ENCODE results near the gene BMPR1A. TPM values are rescaled to one million over a fixed set of nuclear protein-coding genes. Genes with fewer than 3 reads are reported as not detected.

Gene BMPR1A
- total RNA-seq, 1 donor from 2014 or later = 9.7 TPM

- intact Hi-C loops (cut with micrococcal nuclease) = no loop called here
- no peak overlapping the region for H3K4me3 Mint-ChIP-seq
- H3K4me1 Mint-ChIP-seq (ENCODE audit: low read depth) = peaks cover 13% of the 10 kb centered on the region
- H3K27me3 Mint-ChIP-seq (ENCODE audit: insufficient read depth) = no peaks in the 10 kb centered on the region
- H3K9me3 Mint-ChIP-seq = no peaks in the 10 kb centered on the region
- H3K36me3 Mint-ChIP-seq (ENCODE audit: low read depth) = no peaks in the 10 kb centered on the region
- no peak overlapping the region for H3K27ac Mint-ChIP-seq
- no peak for DNase-seq (ENCODE audit: low spot score)
These were observed 45.6 kb downstream of the BMPR1A start for GRCh38 chr10:86801995-86802394.

GRCh38 chr10:86802473-86803108 lies 46.2 kb downstream of the BMPR1A start:
- DNase-seq (ENCODE audit: low spot score) = no peak
- Mint-ChIP-seq H3K9me3 (no peaks in the 10 kb centered on the region), H3K4me1 (ENCODE audit: low read depth) (peaks cover 13% of the 10 kb centered on the region), H3K27ac (no peak overlapping the region), H3K36me3 (ENCODE audit: low read depth) (no peaks in the 10 kb centered on the region), H3K4me3 (no peak overlapping the region), H3K27me3 (ENCODE audit: insufficient read depth) (no peaks in the 10 kb centered on the region)
- intact Hi-C loops (cut with micrococcal nuclease) = no loop called here

GRCh38 chr10:86803156-86803555 lies 46.7 kb downstream of the BMPR1A start:
- Mint-ChIP-seq H3K27ac (no peak overlapping the region), H3K27me3 (ENCODE audit: insufficient read depth) (no peaks in the 10 kb centered on the region), H3K4me1 (ENCODE audit: low read depth) (peaks cover 13% of the 10 kb centered on the region), H3K4me3 (no peak overlapping the region), H3K36me3 (ENCODE audit: low read depth) (no peaks in the 10 kb centered on the region), H3K9me3 (no peaks in the 10 kb centered on the region)
- no peak for DNase-seq (ENCODE audit: low spot score)
- intact Hi-C loops (cut with micrococcal nuclease) = no loop called here

GRCh38 chr10:86804805-86805204 lies 48.4 kb downstream of the BMPR1A start:
- Mint-ChIP-seq H3K9me3 (no peaks in the 10 kb centered on the region), H3K36me3 (ENCODE audit: low read depth) (no peaks in the 10 kb centered on the region), H3K4me3 (no peak overlapping the region), H3K4me1 (ENCODE audit: low read depth) (no peaks in the 10 kb centered on the region), H3K27me3 (ENCODE audit: insufficient read depth) (no peaks in the 10 kb centered on the region), H3K27ac (no peak overlapping the region)
- intact Hi-C loops (cut with micrococcal nuclease) = no loop called here
- no peak for DNase-seq (ENCODE audit: low spot score)

GRCh38 chr10:86813101-86813500 lies 56.7 kb downstream of the BMPR1A start:
- no peak overlapping the region for H3K4me3 Mint-ChIP-seq
- intact Hi-C loops (cut with micrococcal nuclease) = no loop called here
- H3K9me3 Mint-ChIP-seq = no peaks in the 10 kb centered on the region
- no peaks in the 10 kb centered on the region for H3K27me3 Mint-ChIP-seq (ENCODE audit: insufficient read depth)
- no peaks in the 10 kb centered on the region for H3K36me3 Mint-ChIP-seq (ENCODE audit: low read depth)
- DNase-seq (ENCODE audit: low spot score) = no peak
- no peak overlapping the region for H3K27ac Mint-ChIP-seq
- no peaks in the 10 kb centered on the region for H3K4me1 Mint-ChIP-seq (ENCODE audit: low read depth)

GRCh38 chr10:86813982-86814381 lies 57.6 kb downstream of the BMPR1A start:
- H3K4me3 Mint-ChIP-seq = no peak overlapping the region
- no peaks in the 10 kb centered on the region for H3K4me1 Mint-ChIP-seq (ENCODE audit: low read depth)
- intact Hi-C loops (cut with micrococcal nuclease) = no loop called here
- no peak for DNase-seq (ENCODE audit: low spot score)
- no peaks in the 10 kb centered on the region for H3K36me3 Mint-ChIP-seq (ENCODE audit: low read depth)
- no peaks in the 10 kb centered on the region for H3K27me3 Mint-ChIP-seq (ENCODE audit: insufficient read depth)
- no peaks in the 10 kb centered on the region for H3K9me3 Mint-ChIP-seq
- H3K27ac Mint-ChIP-seq = no peak overlapping the region

- Mint-ChIP-seq H3K27me3 (ENCODE audit: insufficient read depth) (no peaks in the 10 kb centered on the region), H3K4me3 (no peak overlapping the region), H3K4me1 (ENCODE audit: low read depth) (no peaks in the 10 kb centered on the region), H3K36me3 (ENCODE audit: low read depth) (no peaks in the 10 kb centered on the region), H3K9me3 (no peaks in the 10 kb centered on the region), H3K27ac (no peak overlapping the region)
- intact Hi-C loops (cut with micrococcal nuclease) = no loop called here
- no peak for DNase-seq (ENCODE audit: low spot score)
These were observed 58.7 kb downstream of the BMPR1A start for GRCh38 chr10:86815035-86815617.

GRCh38 chr10:86815640-86816039 lies 59.2 kb downstream of the BMPR1A start:
- Mint-ChIP-seq H3K27me3 (ENCODE audit: insufficient read depth) (no peaks in the 10 kb centered on the region), H3K27ac (no peak overlapping the region), H3K36me3 (ENCODE audit: low read depth) (no peaks in the 10 kb centered on the region), H3K9me3 (no peaks in the 10 kb centered on the region), H3K4me1 (ENCODE audit: low read depth) (no peaks in the 10 kb centered on the region), H3K4me3 (no peak overlapping the region)
- intact Hi-C loops (cut with micrococcal nuclease) = no loop called here
- DNase-seq (ENCODE audit: low spot score) = no peak

- Mint-ChIP-seq H3K27me3 (ENCODE audit: insufficient read depth) (no peaks in the 10 kb centered on the region), H3K4me3 (no peak overlapping the region)
- DNase-seq (ENCODE audit: low spot score) = no peak
These were observed 60.8 kb downstream of the BMPR1A start for GRCh38 chr10:86817246-86817645.

GRCh38 chr10:86819567-86819966 lies 63.1 kb downstream of the BMPR1A start:
- DNase-seq (ENCODE audit: low spot score) = no peak
- no peaks in the 10 kb centered on the region for H3K36me3 Mint-ChIP-seq (ENCODE audit: low read depth)
- no peaks in the 10 kb centered on the region for H3K9me3 Mint-ChIP-seq
- H3K4me3 Mint-ChIP-seq = no peak overlapping the region
- H3K27me3 Mint-ChIP-seq (ENCODE audit: insufficient read depth) = peaks cover 4% of the 10 kb centered on the region
- intact Hi-C loops (cut with micrococcal nuclease) = no loop called here
- H3K4me1 Mint-ChIP-seq (ENCODE audit: low read depth) = no peaks in the 10 kb centered on the region
- H3K27ac Mint-ChIP-seq = no peak overlapping the region

More at GRCh38 chr10:86817246-86817645, 60.8 kb downstream of the BMPR1A start:
- Mint-ChIP-seq H3K27ac (no peak overlapping the region), H3K9me3 (no peaks in the 10 kb centered on the region), H3K4me1 (ENCODE audit: low read depth) (no peaks in the 10 kb centered on the region), H3K36me3 (ENCODE audit: low read depth) (no peaks in the 10 kb centered on the region)
- intact Hi-C loops (cut with micrococcal nuclease) = no loop called here

- Mint-ChIP-seq H3K9me3 (no peaks in the 10 kb centered on the region), H3K27ac (no peak overlapping the region), H3K4me3 (no peak overlapping the region), H3K36me3 (ENCODE audit: low read depth) (no peaks in the 10 kb centered on the region), H3K4me1 (ENCODE audit: low read depth) (no peaks in the 10 kb centered on the region), H3K27me3 (ENCODE audit: insufficient read depth) (peaks cover 4% of the 10 kb centered on the region)
- DNase-seq (ENCODE audit: low spot score) = no peak
- intact Hi-C loops (cut with micrococcal nuclease) = no loop called here
These were observed 64.1 kb downstream of the BMPR1A start for GRCh38 chr10:86820509-86820908.

GRCh38 chr10:86821388-86821999 lies 65.1 kb downstream of the BMPR1A start:
- Mint-ChIP-seq H3K27ac (no peak overlapping the region), H3K4me1 (ENCODE audit: low read depth) (no peaks in the 10 kb centered on the region), H3K4me3 (no peak overlapping the region), H3K36me3 (ENCODE audit: low read depth) (no peaks in the 10 kb centered on the region), H3K9me3 (no peaks in the 10 kb centered on the region), H3K27me3 (ENCODE audit: insufficient read depth) (peaks cover 7% of the 10 kb centered on the region)
- intact Hi-C loops (cut with micrococcal nuclease) = no loop called here
- DNase-seq (ENCODE audit: low spot score) = no peak

GRCh38 chr10:86823565-86823964 lies 67.1 kb downstream of the BMPR1A start:
- intact Hi-C loops (cut with micrococcal nuclease) = no loop called here
- H3K9me3 Mint-ChIP-seq = no peaks in the 10 kb centered on the region

More at GRCh38 chr10:86823565-86823964, 67.1 kb downstream of the BMPR1A start:
- Mint-ChIP-seq H3K4me3 (no peak overlapping the region), H3K36me3 (ENCODE audit: low read depth) (no peaks in the 10 kb centered on the region), H3K27ac (no peak overlapping the region), H3K4me1 (ENCODE audit: low read depth) (no peaks in the 10 kb centered on the region), H3K27me3 (ENCODE audit: insufficient read depth) (peaks cover 7% of the 10 kb centered on the region)
- DNase-seq (ENCODE audit: low spot score) = no peak

Measured in activated T-helper 1 cell treated with anti-CD3 and anti-CD28 coated beads, Interleukin-12 subunit alpha, Interleukin-12 subunit beta, Interleukin-2, Interleukin-4 antibody, amounts not matched to agents 30 ng/mL and 10 ng/mL and 1 ng/mL, durations not matched to agents 14 hours and 24 hours and 36 hours (primary cell).